ENCODE measurements around the gene ACVR1C. TPM values are rescaled to one million over a fixed set of nuclear protein-coding genes. Genes with fewer than 3 reads are reported as not detected.
"Not testable (repeated sequence)": the region's sequence is repeated elsewhere in the genome, so short reads cannot be mapped to it uniquely, and the experiment has no call there.

ACVR1C gene
- total and polyA plus RNA-seq, 4 donors, result 0.61 to 2.1 (median 1.4) TPM

- no peaks in the 10 kb centered on the region for H3K36me3 ChIP-seq (ENCODE audit: control insufficient read depth, insufficient read depth, low read length)
- H3K27me3 ChIP-seq (ENCODE audit: control insufficient read depth, insufficient read depth, low read length), result peaks cover 13% of the 10 kb centered on the region
- no peak overlapping the region for H3K4me3 ChIP-seq (ENCODE audit: low read depth, low read length)
- no peaks in the 10 kb centered on the region for H3K9me3 ChIP-seq (ENCODE audit: control insufficient read depth, insufficient read depth, low read length)
- H3K4me1 ChIP-seq (ENCODE audit: control insufficient read depth, insufficient read depth, low read length), result no peaks in the 10 kb centered on the region
- no peak overlapping the region for H3K27ac ChIP-seq (ENCODE audit: low read depth, low read length)
- DNase-seq (ENCODE audit: low read depth in 4 of 6, low spot score in 6 of 6), result peak in 1 of 6 donors; percentile 68
- WGBS (ENCODE audit: insufficient coverage), result 50% methylated on average over 1 of the region's 2 CpGs
Measured at GRCh38 chr2:157592948-157593347, 35.7 kb downstream of the ACVR1C start.

- DNase-seq (ENCODE audit: low read depth in 4 of 6, low spot score in 6 of 6), result no peak
- H3K4me1 ChIP-seq (ENCODE audit: control insufficient read depth, insufficient read depth, low read length), result no peaks in the 10 kb centered on the region
- no CpG with 5 or more reads among the region's 3 CpGs for WGBS (ENCODE audit: insufficient coverage)
- H3K4me3 ChIP-seq (ENCODE audit: low read depth, low read length), result no peak overlapping the region
- no peak overlapping the region for H3K27ac ChIP-seq (ENCODE audit: low read depth, low read length)
- no peaks in the 10 kb centered on the region for H3K9me3 ChIP-seq (ENCODE audit: control insufficient read depth, insufficient read depth, low read length)
- peaks cover 10% of the 10 kb centered on the region for H3K27me3 ChIP-seq (ENCODE audit: control insufficient read depth, insufficient read depth, low read length)
- H3K36me3 ChIP-seq (ENCODE audit: control insufficient read depth, insufficient read depth, low read length), result no peaks in the 10 kb centered on the region
Measured at GRCh38 chr2:157592374-157592773, 36.3 kb downstream of the ACVR1C start.

GRCh38 chr2:157587576-157587975 is 41.1 kb downstream of the ACVR1C start:
- no peaks in the 10 kb centered on the region for H3K27me3 ChIP-seq (ENCODE audit: control insufficient read depth, insufficient read depth, low read length)
- peak in 4 of 6 donors; percentile 13 to 40 (median 25) for DNase-seq (ENCODE audit: low read depth in 4 of 6, low spot score in 6 of 6)
- H3K27ac ChIP-seq (ENCODE audit: low read depth, low read length), result no peak overlapping the region
- H3K9me3 ChIP-seq (ENCODE audit: control insufficient read depth, insufficient read depth, low read length), result no peaks in the 10 kb centered on the region
- no peaks in the 10 kb centered on the region for H3K36me3 ChIP-seq (ENCODE audit: control insufficient read depth, insufficient read depth, low read length)
- no peaks in the 10 kb centered on the region for H3K4me1 ChIP-seq (ENCODE audit: control insufficient read depth, insufficient read depth, low read length)
- WGBS (ENCODE audit: insufficient coverage), result no CpG with 5 or more reads among the region's 1 CpG
- no peak overlapping the region for H3K4me3 ChIP-seq (ENCODE audit: low read depth, low read length)

GRCh38 chr2:157574165-157574564 is 54.5 kb downstream of the ACVR1C start:
- Histone ChIP-seq H3K27me3 (ENCODE audit: control insufficient read depth, insufficient read depth, low read length) (no peaks in the 10 kb centered on the region), H3K4me1 (ENCODE audit: control insufficient read depth, insufficient read depth, low read length) (no peaks in the 10 kb centered on the region), H3K27ac (ENCODE audit: low read depth, low read length) (no peak overlapping the region), H3K36me3 (ENCODE audit: control insufficient read depth, insufficient read depth, low read length) (no peaks in the 10 kb centered on the region), H3K9me3 (ENCODE audit: control insufficient read depth, insufficient read depth, low read length) (no peaks in the 10 kb centered on the region), H3K4me3 (ENCODE audit: low read depth, low read length) (no peak overlapping the region)
- no peak for DNase-seq (ENCODE audit: low read depth in 4 of 6, low spot score in 6 of 6)

- no peak for DNase-seq (ENCODE audit: low read depth in 4 of 6, low spot score in 6 of 6)
- WGBS (ENCODE audit: insufficient coverage), result no CpG with 5 or more reads among the region's 2 CpGs
- Histone ChIP-seq H3K27ac (ENCODE audit: low read depth, low read length) (no peak overlapping the region), H3K9me3 (ENCODE audit: control insufficient read depth, insufficient read depth, low read length) (no peaks in the 10 kb centered on the region), H3K4me3 (ENCODE audit: low read depth, low read length) (no peak overlapping the region), H3K27me3 (ENCODE audit: control insufficient read depth, insufficient read depth, low read length) (no peaks in the 10 kb centered on the region), H3K36me3 (ENCODE audit: control insufficient read depth, insufficient read depth, low read length) (no peaks in the 10 kb centered on the region), H3K4me1 (ENCODE audit: control insufficient read depth, insufficient read depth, low read length) (no peaks in the 10 kb centered on the region)
Measured at GRCh38 chr2:157572725-157573124, 55.9 kb downstream of the ACVR1C start.

GRCh38 chr2:157566623-157567022 is 62.0 kb downstream of the ACVR1C start:
- H3K36me3 ChIP-seq (ENCODE audit: control insufficient read depth, insufficient read depth, low read length); H3K4me1 ChIP-seq (ENCODE audit: control insufficient read depth, insufficient read depth, low read length); H3K27ac ChIP-seq (ENCODE audit: low read depth, low read length); H3K9me3 ChIP-seq (ENCODE audit: control insufficient read depth, insufficient read depth, low read length); H3K27me3 ChIP-seq (ENCODE audit: control insufficient read depth, insufficient read depth, low read length); H3K4me3 ChIP-seq (ENCODE audit: low read depth, low read length); DNase-seq (ENCODE audit: low read depth in 4 of 6, low spot score in 6 of 6): not testable (repeated sequence)
- WGBS (ENCODE audit: insufficient coverage), result 60% methylated on average over 1 of the region's 15 CpGs

- not testable (repeated sequence) for H3K27ac ChIP-seq (ENCODE audit: low read depth, low read length); H3K9me3 ChIP-seq (ENCODE audit: control insufficient read depth, insufficient read depth, low read length); H3K36me3 ChIP-seq (ENCODE audit: control insufficient read depth, insufficient read depth, low read length); DNase-seq (ENCODE audit: low read depth in 4 of 6, low spot score in 6 of 6); H3K27me3 ChIP-seq (ENCODE audit: control insufficient read depth, insufficient read depth, low read length); H3K4me1 ChIP-seq (ENCODE audit: control insufficient read depth, insufficient read depth, low read length); H3K4me3 ChIP-seq (ENCODE audit: low read depth, low read length)
- WGBS (ENCODE audit: insufficient coverage), result 98% methylated on average over 6 of the region's 10 CpGs
Measured at GRCh38 chr2:157566113-157566512, 62.6 kb downstream of the ACVR1C start.

- Histone ChIP-seq H3K9me3 (ENCODE audit: control insufficient read depth, insufficient read depth, low read length) (no peaks in the 10 kb centered on the region), H3K27ac (ENCODE audit: low read depth, low read length) (no peak overlapping the region)
- WGBS (ENCODE audit: insufficient coverage), result 80% methylated on average over 1 of the region's 5 CpGs
Measured at GRCh38 chr2:157565550-157565949, 63.1 kb downstream of the ACVR1C start.

GRCh38 chr2:157559890-157560289 is 68.8 kb downstream of the ACVR1C start:
- H3K36me3 ChIP-seq (ENCODE audit: control insufficient read depth, insufficient read depth, low read length), result no peaks in the 10 kb centered on the region
- WGBS (ENCODE audit: insufficient coverage), result no CpG with 5 or more reads among the region's 2 CpGs
- no peaks in the 10 kb centered on the region for H3K27me3 ChIP-seq (ENCODE audit: control insufficient read depth, insufficient read depth, low read length)
- no peak overlapping the region for H3K4me3 ChIP-seq (ENCODE audit: low read depth, low read length)
- no peaks in the 10 kb centered on the region for H3K9me3 ChIP-seq (ENCODE audit: control insufficient read depth, insufficient read depth, low read length)
- no peak overlapping the region for H3K27ac ChIP-seq (ENCODE audit: low read depth, low read length)
- DNase-seq (ENCODE audit: low read depth in 4 of 6, low spot score in 6 of 6), result no peak
- no peaks in the 10 kb centered on the region for H3K4me1 ChIP-seq (ENCODE audit: control insufficient read depth, insufficient read depth, low read length)

More at GRCh38 chr2:157565550-157565949, 63.1 kb downstream of the ACVR1C start:
- no peak overlapping the region for H3K4me3 ChIP-seq (ENCODE audit: low read depth, low read length)
- H3K4me1 ChIP-seq (ENCODE audit: control insufficient read depth, insufficient read depth, low read length), result no peaks in the 10 kb centered on the region
- H3K27me3 ChIP-seq (ENCODE audit: control insufficient read depth, insufficient read depth, low read length), result no peaks in the 10 kb centered on the region
- no peaks in the 10 kb centered on the region for H3K36me3 ChIP-seq (ENCODE audit: control insufficient read depth, insufficient read depth, low read length)
- no peak for DNase-seq (ENCODE audit: low read depth in 4 of 6, low spot score in 6 of 6)

- no peaks in the 10 kb centered on the region for H3K36me3 ChIP-seq (ENCODE audit: control insufficient read depth, insufficient read depth, low read length)
- H3K4me1 ChIP-seq (ENCODE audit: control insufficient read depth, insufficient read depth, low read length), result no peaks in the 10 kb centered on the region
- no CpG with 5 or more reads among the region's 3 CpGs for WGBS (ENCODE audit: insufficient coverage)
- H3K9me3 ChIP-seq (ENCODE audit: control insufficient read depth, insufficient read depth, low read length), result no peaks in the 10 kb centered on the region
- DNase-seq (ENCODE audit: low read depth in 4 of 6, low spot score in 6 of 6), result no peak
- H3K27me3 ChIP-seq (ENCODE audit: control insufficient read depth, insufficient read depth, low read length), result no peaks in the 10 kb centered on the region
- no peak overlapping the region for H3K4me3 ChIP-seq (ENCODE audit: low read depth, low read length)
- no peak overlapping the region for H3K27ac ChIP-seq (ENCODE audit: low read depth, low read length)
Measured at GRCh38 chr2:157559461-157559860, 69.2 kb downstream of the ACVR1C start.
